ENCODE data around the gene GRM3. TPM values are rescaled to one million over a fixed set of nuclear protein-coding genes. Genes with fewer than 3 reads are reported as not detected.
A peak's percentile ranks its signal among the peaks of the same experiment; 100 is the strongest.

The GRM3 gene
- total and polyA plus RNA-seq, 2 of the 13 experiments (the other 11 are each of a cell fraction or from before 2014, with no cell fraction given), result not detected

DNA sequence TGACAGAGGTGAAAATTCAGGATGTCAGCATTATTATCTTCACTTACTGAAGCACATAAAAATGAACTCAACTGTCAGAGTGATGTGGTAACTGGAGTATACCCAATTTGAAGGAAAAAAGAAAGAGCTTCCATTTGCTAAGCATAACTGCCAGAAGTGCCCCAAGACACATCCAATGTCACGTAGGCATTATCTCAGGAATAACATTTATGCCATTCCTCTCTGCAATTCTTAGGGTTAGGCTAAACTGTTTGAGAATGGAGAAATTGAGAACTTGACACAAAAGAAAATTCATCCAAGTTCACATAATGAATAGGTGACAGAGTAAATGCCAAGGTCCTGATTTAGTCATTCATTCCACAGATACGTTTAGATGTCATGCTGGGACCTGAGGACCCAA is 148.6 kb downstream of the GRM3 start:
- no peaks in the 10 kb centered on the region for H4K20me1 ChIP-seq (ENCODE audit: insufficient read depth, low read length)
- FAIRE-seq, result no peak

DNA sequence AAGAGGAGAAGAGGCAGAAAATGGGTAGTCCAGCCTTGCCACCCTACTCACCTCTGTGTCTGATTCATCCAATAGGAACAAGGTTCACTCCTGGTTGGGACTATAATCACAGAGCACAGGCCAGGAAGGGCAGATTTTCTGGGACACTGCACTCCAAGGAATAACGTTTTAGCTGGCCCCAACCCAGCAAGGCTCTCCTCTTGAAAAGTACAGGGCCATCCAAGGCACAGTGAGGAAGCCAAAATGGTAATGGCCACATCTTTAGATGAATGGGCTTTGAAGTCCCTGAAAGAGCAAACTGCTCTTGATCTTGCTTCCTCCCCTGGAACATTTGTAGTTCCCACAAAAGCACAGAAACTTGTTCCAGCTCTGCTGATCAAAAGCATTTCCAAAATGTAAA is 149.4 kb downstream of the GRM3 start:
- no peaks in the 10 kb centered on the region for H3K4me1 ChIP-seq (ENCODE audit: insufficient read depth, low read length)
- intact Hi-C loops (cut with micrococcal nuclease; ENCODE audit: unreplicated experiment), result no loop called here
- no peak overlapping the region for H3K4me3 ChIP-seq (replicated peaks in 1 of 3; ENCODE audit: insufficient read depth in 1 of 3, low read depth in 2 of 3, low read length in 3 of 3)
- H3K27ac ChIP-seq (ENCODE audit: extremely low read length, insufficient read depth, low read length), result no peak overlapping the region
- ATAC-seq (no peak), FAIRE-seq (no peak), DNase-seq (ENCODE audit: low spot score) (no peak)
- ChIA-PET POLR2A (no interaction called here), CTCF (ENCODE audit: low intra/inter-chr PET ratio, low total read pairs) (no interaction called here)
- H3K36me3 ChIP-seq (replicated peaks in 1 of 2; ENCODE audit: control insufficient read depth in 1 of 2, insufficient read depth in 2 of 2, low read length in 2 of 2), result no peaks in the 10 kb centered on the region
- H3K27me3 ChIP-seq (ENCODE audit: control insufficient read depth in 1 of 2, insufficient read depth in 2 of 2, low read length in 2 of 2), result no peaks in the 10 kb centered on the region
- H2AFZ ChIP-seq (ENCODE audit: low read length), result no peak overlapping the region
- in situ Hi-C loops (cut with HindIII; ENCODE audit: extremely low pct_ligation_motif_present, low pct_unique_long_range_greater_than_20kb), result no loop called here
- 0% methylated on average over 1 of the region's 1 CpG for WGBS (ENCODE audit: low lambda C conversion rate)
- no peaks in the 10 kb centered on the region for H4K20me1 ChIP-seq (ENCODE audit: insufficient read depth, low read length)
- H3K79me2 ChIP-seq (ENCODE audit: insufficient read depth, low read length), result no peaks in the 10 kb centered on the region
- H3K4me2 ChIP-seq (ENCODE audit: low read depth, low read length), result no peak overlapping the region
- BruUV-seq (replicated peaks), result no TSS peak
- no peak overlapping the region for H3K9ac ChIP-seq (ENCODE audit: insufficient read depth, low read depth, low read length)
- no peak for TF ChIP-seq NR2F1 (CRISPR knock-in tag; IDR thresholded peaks at IDR 0.05)
- no peak for TF ChIP-seq TAF1 (CRISPR knock-in tag; IDR thresholded peaks at IDR 0.05)
- no peak for TF ChIP-seq ZNF337 (CRISPR knock-in tag; IDR thresholded peaks at IDR 0.05; ENCODE audit: borderline replicate concordance, low read depth)
- no peak for TF ChIP-seq SRSF4 (IDR thresholded peaks at IDR 0.05; ENCODE audit: low read depth, low read length, poor library complexity, severe bottlenecking)
- TF ChIP-seq, protein P1, sequence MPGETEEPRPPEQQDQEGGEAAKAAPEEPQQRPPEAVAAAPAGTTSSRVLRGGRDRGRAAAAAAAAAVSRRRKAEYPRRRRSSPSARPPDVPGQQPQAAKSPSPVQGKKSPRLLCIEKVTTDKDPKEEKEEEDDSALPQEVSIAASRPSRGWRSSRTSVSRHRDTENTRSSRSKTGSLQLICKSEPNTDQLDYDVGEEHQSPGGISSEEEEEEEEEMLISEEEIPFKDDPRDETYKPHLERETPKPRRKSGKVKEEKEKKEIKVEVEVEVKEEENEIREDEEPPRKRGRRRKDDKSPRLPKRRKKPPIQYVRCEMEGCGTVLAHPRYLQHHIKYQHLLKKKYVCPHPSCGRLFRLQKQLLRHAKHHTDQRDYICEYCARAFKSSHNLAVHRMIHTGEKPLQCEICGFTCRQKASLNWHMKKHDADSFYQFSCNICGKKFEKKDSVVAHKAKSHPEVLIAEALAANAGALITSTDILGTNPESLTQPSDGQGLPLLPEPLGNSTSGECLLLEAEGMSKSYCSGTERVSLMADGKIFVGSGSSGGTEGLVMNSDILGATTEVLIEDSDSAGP (CRISPR knock-in tag; IDR thresholded peaks at IDR 0.05; ENCODE audit: borderline replicate concordance), result no peak
- TF ChIP-seq, protein P2, sequence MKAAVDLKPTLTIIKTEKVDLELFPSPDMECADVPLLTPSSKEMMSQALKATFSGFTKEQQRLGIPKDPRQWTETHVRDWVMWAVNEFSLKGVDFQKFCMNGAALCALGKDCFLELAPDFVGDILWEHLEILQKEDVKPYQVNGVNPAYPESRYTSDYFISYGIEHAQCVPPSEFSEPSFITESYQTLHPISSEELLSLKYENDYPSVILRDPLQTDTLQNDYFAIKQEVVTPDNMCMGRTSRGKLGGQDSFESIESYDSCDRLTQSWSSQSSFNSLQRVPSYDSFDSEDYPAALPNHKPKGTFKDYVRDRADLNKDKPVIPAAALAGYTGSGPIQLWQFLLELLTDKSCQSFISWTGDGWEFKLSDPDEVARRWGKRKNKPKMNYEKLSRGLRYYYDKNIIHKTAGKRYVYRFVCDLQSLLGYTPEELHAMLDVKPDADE (CRISPR knock-in tag; IDR thresholded peaks at IDR 0.05), result no peak
- no peak for TF ChIP-seq ZNF607 (CRISPR knock-in tag; IDR thresholded peaks at IDR 0.05; ENCODE audit: borderline replicate concordance)
- no peak for TF ChIP-seq ZNF354B (CRISPR knock-in tag; IDR thresholded peaks at IDR 0.05)
- TF ChIP-seq KLF12 (CRISPR knock-in tag; IDR thresholded peaks at IDR 0.05; ENCODE audit: borderline replicate concordance), result no peak
- TF ChIP-seq ZNF691 (CRISPR knock-in tag; IDR thresholded peaks at IDR 0.05; ENCODE audit: borderline replicate concordance, low read depth), result no peak
- no peak for TF ChIP-seq RFXANK (CRISPR knock-in tag; IDR thresholded peaks at IDR 0.05)
- no peaks in the 10 kb centered on the region for H3K9me3 ChIP-seq (ENCODE audit: low read length)

More for the DNA sequence above, 148.6 kb downstream of the GRM3 start:
- H3K4me1 ChIP-seq (ENCODE audit: insufficient read depth, low read length), result no peaks in the 10 kb centered on the region
- intact Hi-C loops (cut with micrococcal nuclease; ENCODE audit: unreplicated experiment), result no loop called here
- CTCF ChIA-PET (ENCODE audit: low intra/inter-chr PET ratio, low total read pairs), result no interaction called here
- H3K9ac ChIP-seq (ENCODE audit: insufficient read depth, low read depth, low read length), result no peak overlapping the region
- no peaks in the 10 kb centered on the region for H3K27me3 ChIP-seq (ENCODE audit: control insufficient read depth in 1 of 2, insufficient read depth in 2 of 2, low read length in 2 of 2)
- no peaks in the 10 kb centered on the region for H3K9me3 ChIP-seq (ENCODE audit: low read length)
- H3K79me2 ChIP-seq (ENCODE audit: insufficient read depth, low read length), result no peaks in the 10 kb centered on the region
- BruUV-seq (replicated peaks), result no TSS peak
- H2AFZ ChIP-seq (ENCODE audit: low read length), result no peak overlapping the region
- POLR2A ChIA-PET, result no interaction called here
- TF ChIP-seq MAFK (conservative IDR thresholded peaks at IDR 0.05 in 1 of 2, IDR thresholded peaks at IDR 0.05 in 1 of 2; ENCODE audit: low read length in 2 of 2) (peak; percentile 37 to 55; a peak in 2 of 4 replicates), GATAD2A (CRISPR knock-in tag; IDR thresholded peaks at IDR 0.05) (no peak), MAFF (IDR thresholded peaks at IDR 0.05; ENCODE audit: low read depth, low read length) (peak; percentile 49)
- ATAC-seq, result no peak
- H3K27ac ChIP-seq (ENCODE audit: extremely low read length, insufficient read depth, low read length), result no peak overlapping the region
- H3K4me3 ChIP-seq (replicated peaks in 1 of 3; ENCODE audit: insufficient read depth in 1 of 3, low read depth in 2 of 3, low read length in 3 of 3), result no peak overlapping the region
- in situ Hi-C loops (cut with HindIII; ENCODE audit: extremely low pct_ligation_motif_present, low pct_unique_long_range_greater_than_20kb), result no loop called here
- DNase-seq (ENCODE audit: low spot score), result no peak
- H3K4me2 ChIP-seq (ENCODE audit: low read depth, low read length), result no peak overlapping the region
- 26% methylated on average over 2 of the region's 2 CpGs for WGBS (ENCODE audit: low lambda C conversion rate)
- no peaks in the 10 kb centered on the region for H3K36me3 ChIP-seq (replicated peaks in 1 of 2; ENCODE audit: control insufficient read depth in 1 of 2, insufficient read depth in 2 of 2, low read length in 2 of 2)

Data from HepG2 (cell line).